Measurements from ENCODE around the gene ENTPD2.

The ENTPD2 gene

GRCh38 chr9:137078701-137079400 lies 25.0 kb upstream of the ENTPD2 start:
- DNase-seq, result no peak

- DNase-seq, result peak; percentile 63
Measured at GRCh38 chr9:137077758-137078693, 24.2 kb upstream of the ENTPD2 start.

GRCh38 chr9:137077010-137077747 lies 23.3 kb upstream of the ENTPD2 start, which contains the start of gene UAP1L1:
TSS of gene UAP1L1 (plus strand) at chr9:137077517. CDS start at chr9:137077533, 16 bp downstream.
- peak; percentile 64 for DNase-seq

- DNase-seq, result no peak
Measured at GRCh38 chr9:137076636-137077009, 22.8 kb upstream of the ENTPD2 start.

GRCh38 chr9:137075275-137075775 lies 21.5 kb upstream of the ENTPD2 start:
- no peak for DNase-seq

GRCh38 chr9:137074657-137075274 lies 20.9 kb upstream of the ENTPD2 start:
- no peak for DNase-seq

GRCh38 chr9:137073992-137074399 lies 20.1 kb upstream of the ENTPD2 start:
- DNase-seq, result no peak

GRCh38 chr9:137071282-137071681 lies 17.4 kb upstream of the ENTPD2 start:
- DNase-seq, result no peak

GRCh38 chr9:137070906-137071275 lies 17.0 kb upstream of the ENTPD2 start:
- DNase-seq, result no peak

- peak; percentile 86 for DNase-seq
Measured at GRCh38 chr9:137070201-137070905, 16.5 kb upstream of the ENTPD2 start, which contains the start of gene SAPCD2. TSS of gene SAPCD2 (minus strand) at chr9:137070557. CDS start at chr9:137070460, 97 bp downstream.

- DNase-seq, result no peak
Measured at GRCh38 chr9:137069508-137070091, 15.7 kb upstream of the ENTPD2 start.

GRCh38 chr9:137068539-137069507 lies 15.0 kb upstream of the ENTPD2 start:
- DNase-seq, result no peak

- DNase-seq, result peak; percentile 91
Measured at GRCh38 chr9:137067860-137068538, 14.1 kb upstream of the ENTPD2 start.

- no peak for DNase-seq
Measured at GRCh38 chr9:137066096-137066861, 12.4 kb upstream of the ENTPD2 start.

GRCh38 chr9:137065336-137065967 lies 11.6 kb upstream of the ENTPD2 start:
- DNase-seq, result no peak

- DNase-seq, result no peak
Measured at GRCh38 chr9:137064880-137065164, 11.0 kb upstream of the ENTPD2 start.

- peak; percentile 34 for DNase-seq
Measured at GRCh38 chr9:137064027-137064879, 10.4 kb upstream of the ENTPD2 start.

All from CD4-positive, alpha-beta T cell treated with Interleukin-15 for 1 hour (primary cell).